NCI-H1930 (cell line): ENCODE data around the gene SLC12A1.

Experiments
- DNase-seq, 2 experiments: peaks; one replicate each; lab custom pipeline; 2025; lab: John Stamatoyannopoulos, UW

The SLC12A1 gene

DNA sequence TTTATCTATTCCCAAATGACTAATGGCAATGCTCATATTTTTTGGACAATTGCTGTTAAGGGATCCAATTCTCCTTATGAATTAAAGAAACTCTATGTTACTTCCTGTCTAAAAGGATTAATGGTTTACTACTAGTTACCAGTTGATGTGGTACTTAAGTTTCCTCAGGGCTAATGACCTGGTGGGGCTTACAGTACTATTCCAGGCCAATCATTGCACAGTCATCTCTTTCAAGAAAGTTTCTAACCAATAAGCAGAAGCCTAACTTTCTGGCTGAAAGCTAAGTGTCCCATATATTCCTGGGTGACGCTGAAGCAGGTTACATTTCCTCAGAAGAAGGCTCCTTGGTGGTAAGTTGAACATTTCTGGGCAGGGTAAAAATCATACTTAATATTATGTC is at the start of gene SLC12A1:
Gene SLC12A1 (plus strand): TSS at position 322 of the 400 bp plus-strand sequence. CDS start 1,418 bp downstream, outside the sequence.
- no peak for DNase-seq

DNA sequence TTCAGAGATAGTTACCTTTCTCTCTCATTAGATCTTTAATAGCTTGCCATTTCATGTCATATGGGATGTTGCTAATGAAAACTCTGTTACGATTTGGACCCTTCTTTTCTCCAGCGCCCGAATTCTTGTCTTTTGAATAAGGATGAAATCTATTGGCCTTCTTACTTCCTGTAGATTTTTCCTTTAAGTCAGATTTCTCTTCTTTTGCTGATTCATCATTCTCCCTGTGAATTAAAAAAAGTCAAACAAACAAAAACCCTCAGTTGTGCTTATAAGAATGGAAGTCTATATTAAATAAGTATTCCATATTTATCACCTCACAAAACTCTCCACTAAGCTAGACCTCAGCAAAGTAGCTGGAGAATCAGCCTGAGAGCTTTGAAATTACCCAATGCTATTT is 37.5 kb upstream of the SLC12A1 start:
- DNase-seq, result no peak

DNA sequence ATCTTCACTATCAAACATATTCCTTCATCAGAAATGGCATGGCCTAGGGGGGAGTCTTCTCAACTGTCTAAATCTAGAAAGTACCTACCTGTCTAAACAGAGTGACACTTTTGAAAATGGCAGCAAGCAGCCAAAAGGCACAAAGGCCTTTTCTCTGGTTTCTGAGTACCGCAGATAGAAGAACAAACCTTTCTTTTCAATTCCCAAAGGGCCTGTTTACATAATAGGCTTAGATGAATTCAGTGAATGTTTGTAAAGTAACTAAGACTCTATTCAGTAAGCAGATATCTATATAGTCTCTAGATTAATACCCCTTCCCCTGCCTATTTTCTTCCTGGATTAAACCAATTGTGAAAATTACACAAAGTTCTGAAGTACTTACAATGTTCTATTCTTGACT is 35.1 kb upstream of the SLC12A1 start:
- DNase-seq, result peak; percentile 11 to 22

DNA sequence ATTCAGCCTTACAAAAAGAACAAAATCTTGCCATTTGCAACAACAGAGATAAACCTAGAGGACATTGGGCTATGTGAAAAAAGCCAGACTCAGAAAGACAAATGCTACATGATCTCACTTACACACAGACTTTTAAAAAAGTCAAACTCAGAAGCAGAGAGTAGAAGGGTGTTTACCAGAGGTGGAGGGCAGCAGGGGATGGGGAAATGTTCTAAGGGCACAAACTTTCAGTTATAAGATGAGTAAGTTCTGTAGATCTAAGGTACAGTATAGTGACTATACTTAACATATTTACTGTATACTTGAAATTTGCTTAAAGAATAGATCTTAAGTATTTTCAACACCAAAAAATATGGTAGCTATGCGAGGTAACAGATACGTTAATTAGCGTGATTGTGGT is 31.0 kb upstream of the SLC12A1 start:
- DNase-seq, result no peak

DNA sequence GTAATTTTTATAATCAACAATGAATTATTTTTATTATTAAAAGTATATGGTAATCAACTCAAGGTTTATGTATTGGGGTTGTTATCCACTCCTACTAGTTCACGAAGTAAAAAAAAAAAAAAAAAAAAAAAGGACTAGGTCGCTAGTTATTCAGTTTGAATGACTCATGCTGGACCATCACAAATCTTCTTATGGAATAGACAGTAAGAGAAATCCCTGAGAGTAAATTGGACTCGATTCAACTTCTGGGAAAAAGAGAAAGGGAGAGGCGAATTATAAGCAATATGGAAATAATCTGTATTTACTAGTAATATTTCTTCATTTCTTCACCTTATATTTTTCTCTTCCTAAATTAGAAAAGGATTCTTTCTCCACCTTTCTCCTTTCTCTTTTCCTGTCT is 30.0 kb upstream of the SLC12A1 start:
- no peak for DNase-seq

DNA sequence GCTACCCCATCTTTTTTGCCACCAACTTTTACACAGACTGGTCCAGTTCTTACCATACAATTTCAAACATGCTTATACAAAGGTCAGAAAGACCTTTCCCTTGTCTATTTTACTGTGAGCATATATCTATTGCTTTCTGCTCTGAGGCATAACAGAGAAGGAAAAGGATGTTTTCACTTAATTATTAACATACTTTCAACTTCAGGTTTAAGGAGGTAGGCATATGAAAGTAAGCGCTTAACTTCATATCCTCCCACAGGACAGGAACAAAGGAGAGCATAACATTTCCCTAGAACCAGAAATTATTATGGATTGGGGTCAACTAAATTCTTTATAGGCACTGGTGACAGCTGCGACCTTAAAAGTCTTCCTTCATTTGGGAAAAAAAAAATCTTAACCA is 29.1 kb upstream of the SLC12A1 start:
- DNase-seq, result no peak

DNA sequence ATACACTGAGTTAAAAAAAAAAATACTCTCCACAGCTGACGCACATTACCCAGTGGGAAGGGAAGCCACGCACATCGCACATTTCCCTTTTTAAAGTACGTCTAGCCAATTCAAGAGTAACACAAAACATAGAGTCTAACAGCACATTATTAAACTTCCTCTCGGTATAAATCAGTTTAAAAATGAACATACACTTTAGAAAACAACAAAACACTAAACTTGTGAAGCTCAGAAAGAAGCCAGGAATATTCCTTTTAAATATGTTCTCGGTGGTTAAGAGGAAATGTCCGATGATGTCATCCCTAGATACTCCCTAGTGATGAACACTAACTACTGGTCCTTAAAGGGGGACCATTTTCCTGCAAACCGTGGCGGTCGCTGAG is 28.7 kb upstream of the SLC12A1 start:
- peak; percentile 3 to 6 for DNase-seq

DNA sequence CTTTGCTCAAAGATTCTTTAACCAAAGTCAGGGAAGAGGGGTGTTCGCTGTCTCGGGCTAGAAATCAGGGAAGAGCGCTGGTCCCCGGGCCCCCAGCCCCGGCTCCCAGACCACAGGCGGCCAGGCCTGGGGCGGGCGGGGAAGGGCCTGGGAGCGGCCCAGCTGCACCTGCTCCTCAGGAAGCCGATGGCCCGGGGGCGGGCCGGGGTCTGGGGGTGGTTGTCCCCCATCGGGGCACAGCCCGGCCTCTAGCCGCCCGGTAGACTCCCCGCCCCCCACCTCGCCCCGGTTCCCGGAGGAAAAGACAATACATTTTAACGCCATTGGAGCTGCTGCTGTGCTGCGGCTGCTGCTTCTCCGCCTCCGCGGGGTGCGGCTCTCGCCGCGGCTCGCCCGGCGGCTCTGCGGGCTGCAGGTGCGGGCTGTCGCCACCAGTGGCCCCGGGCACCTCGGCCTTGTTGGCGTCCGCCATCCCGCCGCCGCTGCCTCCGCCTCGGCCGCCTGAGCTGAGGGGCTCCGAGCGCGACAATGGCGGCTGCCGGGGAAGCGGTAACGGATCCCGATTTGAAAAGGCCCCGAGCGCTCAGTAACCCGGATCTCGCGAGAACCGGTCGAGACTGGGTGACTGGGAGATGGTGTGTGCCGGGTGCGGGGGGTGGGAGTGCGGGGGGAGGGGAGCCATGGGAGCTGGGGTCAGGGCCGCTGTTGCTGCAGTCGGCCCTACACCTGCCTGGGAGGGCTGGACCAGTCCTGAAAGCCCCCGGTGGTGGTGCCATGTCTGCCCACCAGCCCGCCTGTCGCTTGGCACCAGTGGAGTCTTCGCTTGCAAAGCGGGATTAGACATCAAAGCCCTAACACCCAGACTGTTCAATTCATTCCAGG is 28.1 kb upstream of the SLC12A1 start, which contains the start of gene MYEF2:
Gene MYEF2 (minus strand): TSS at position 530 of the 882 bp plus-strand sequence. CDS start 58 bp downstream, at position 472.
- peak; percentile 57 to 72 for DNase-seq

DNA sequence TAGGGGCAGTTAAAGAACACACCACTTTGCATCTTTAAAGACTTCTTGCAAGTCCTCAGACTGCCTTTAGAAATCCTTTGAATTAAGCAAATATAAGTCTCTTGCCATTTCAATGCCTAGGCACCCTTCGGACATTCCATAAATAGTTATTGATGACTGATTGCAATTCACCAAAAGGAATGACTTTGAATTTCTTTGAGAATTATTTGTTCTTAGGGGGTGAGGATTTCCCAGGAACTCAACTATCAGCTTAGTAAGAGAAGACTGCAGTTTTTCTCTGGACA is 27.5 kb upstream of the SLC12A1 start:
- DNase-seq, result no peak

DNA sequence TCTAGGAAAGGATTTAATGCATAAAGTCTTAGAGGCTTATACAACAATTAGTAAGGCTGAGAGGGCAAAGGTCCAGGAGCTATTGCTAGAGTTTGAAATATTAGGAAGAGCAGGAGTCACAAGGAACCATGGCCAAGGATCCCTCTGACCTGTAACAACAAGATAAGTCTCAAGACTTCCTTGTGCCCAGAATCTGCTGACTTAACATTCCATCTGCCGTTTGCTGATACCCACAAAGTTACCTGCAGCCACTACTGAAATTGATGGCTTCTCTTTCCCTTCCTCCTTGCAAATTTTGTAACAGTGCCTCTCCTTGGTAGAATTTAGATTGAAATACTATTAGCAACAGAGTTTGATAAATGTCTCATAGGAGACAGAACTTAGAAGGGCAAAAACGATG is 23.4 kb upstream of the SLC12A1 start:
- DNase-seq, result no peak

DNA sequence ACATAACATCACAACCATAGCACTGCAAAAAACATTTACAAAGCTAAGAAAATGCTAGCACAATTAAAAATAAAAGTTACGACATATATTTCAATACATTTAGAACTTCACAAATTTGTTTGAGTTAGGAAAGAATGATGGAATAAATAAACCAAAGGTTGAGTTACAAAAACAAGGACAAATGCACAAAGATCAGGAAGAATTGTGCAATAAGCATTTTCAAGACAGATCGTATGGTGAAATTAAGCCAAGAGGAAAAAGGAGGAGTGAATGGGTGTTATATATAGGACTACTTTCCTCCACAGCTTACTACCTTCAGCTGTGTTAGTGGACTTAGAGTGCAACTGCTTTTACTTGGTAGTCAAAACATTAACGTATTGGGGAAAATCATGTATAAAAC is 20.6 kb upstream of the SLC12A1 start:
- DNase-seq, result no peak

DNA sequence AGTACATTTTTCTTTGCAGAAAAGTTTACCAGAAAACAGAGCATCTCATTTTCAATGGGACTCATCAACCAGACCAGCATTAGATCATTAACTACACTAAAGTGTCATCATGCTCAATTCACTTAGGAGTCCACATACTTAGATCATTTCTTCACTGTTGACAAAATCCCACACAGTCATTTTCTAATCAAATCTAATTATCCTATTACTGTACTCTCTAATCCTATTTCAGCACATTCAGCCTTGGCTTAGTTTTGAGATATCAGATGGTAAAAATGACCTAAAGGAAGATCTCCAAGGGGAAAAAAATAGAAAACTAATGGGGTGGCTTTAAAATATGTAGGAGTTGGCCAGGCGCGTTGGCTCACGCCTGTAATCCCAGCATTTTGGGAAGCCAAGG is 19.8 kb upstream of the SLC12A1 start:
- DNase-seq, result no peak

DNA sequence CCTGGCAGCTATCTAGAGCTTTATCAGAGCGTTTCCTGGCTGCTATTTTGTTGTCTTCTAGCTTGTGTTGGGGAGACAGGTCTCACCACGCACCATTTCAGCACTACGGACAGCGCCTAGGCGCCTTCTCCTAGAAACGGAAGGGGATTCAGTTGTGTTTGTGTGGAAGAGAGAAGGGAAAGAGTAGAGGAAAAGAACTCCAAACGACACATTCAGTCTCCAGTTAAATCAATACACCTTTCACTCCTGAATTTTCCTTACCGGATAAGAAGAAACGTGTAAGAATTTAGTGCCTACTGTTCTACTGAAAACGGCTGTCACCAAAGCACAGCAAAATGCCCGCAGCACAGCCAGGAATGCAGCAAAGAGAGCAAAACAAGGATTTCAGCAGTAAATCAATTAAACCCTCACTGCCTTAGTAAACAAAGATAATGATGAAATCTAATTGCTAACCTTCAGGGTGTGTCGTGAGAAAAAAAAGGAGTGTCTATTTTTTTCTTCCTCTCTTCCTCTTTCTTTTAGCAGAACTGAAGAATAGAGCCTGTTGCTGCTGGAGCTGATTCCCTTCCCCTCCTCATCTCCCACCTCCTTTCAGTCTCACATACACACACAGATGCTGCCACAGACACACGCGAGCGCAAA is 15.0 kb upstream of the SLC12A1 start:
- no peak for DNase-seq

DNA sequence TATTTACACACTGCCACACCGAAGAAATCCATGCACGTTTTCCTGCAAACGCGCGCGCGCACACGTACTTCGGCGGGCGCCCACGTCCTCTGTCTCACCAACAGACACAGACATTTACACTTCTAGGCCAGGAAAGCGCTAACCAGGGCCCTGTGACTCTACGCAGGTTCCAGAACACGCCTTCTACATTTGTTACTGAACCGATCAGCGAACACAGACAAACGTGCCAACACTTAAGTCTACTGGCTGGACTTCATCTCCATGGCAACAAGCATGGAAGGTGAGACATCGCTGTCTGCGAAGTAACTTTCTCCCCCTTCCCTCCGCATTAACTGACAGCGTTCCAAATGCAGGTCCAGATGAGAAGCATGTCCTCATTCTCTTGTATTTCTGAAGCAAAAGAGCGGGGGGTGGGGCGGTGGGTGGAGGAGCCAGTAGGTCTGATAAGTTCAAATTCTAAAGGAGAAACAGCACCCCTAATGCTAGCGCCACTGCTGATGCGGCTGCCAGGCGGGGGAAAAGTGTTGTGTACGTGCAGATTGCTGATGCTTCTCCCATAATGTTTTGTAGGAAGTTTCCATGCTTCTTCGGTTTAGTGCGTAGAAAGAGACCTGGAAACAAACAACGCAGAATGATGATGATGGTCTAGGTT is 14.4 kb upstream of the SLC12A1 start, which contains the start of gene CTXN2:
Gene CTXN2 (plus strand): TSS at position 92 of the 652 bp plus-strand sequence. CDS start 9,636 bp downstream, outside the sequence.
- DNase-seq, result no peak

DNA sequence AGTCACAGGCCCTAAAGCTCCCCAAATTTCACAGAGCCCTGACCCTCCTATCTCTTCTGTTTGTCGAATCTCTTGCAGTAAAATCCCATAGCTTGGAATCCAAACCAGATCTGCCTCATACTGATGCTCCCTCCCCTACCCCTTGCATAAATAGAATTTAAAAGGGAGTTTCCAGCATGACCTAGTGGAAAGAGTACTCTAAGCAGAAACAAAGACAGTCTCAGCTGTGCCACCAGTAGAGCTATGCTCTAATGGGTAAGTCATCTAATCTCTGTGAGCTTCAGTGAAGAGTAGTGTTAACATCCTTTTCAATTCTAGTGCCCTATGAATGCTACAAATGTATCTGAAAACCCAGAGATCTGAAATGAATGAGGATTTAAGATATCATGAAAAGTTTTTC is 4.0 kb upstream of the SLC12A1 start:
- no peak for DNase-seq

DNA sequence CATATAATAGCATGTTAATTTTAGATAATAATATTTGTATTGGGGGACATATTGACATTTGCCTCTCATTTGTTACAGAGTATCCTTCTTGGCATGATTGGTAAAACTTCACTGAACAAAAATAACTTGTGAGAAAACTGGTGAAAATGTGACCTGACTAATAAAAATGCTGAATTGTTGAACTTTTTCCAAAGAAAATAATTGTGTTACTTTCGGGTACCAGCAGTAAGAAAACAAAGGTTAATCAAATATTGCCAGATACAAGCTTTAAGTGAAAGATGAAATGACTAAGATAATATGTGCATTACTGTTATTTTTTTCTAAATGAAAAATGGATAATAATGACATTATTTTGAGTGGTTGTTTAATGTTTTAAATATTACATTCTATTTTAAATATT is 15.2 kb downstream of the SLC12A1 start:
- no peak for DNase-seq

DNA sequence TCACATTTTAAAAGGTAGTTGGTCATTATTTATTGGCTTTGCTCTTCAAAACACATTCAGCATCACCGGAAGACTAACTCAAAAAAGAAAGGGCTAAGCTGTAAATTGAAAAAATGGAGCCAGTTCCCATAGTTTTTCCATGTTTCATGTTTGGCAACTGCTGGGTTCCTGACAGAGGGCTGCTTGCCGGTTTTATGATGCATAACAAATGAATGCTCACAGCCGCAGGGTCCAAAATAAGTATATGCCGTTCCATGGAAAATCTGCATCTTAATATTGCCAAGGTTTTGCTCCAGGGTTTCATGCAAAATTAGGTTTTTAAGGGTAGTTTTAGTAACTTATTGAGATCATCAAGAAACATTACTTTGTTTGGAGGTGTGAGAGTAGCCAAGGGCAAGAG is 15.8 kb downstream of the SLC12A1 start:
- no peak for DNase-seq

DNA sequence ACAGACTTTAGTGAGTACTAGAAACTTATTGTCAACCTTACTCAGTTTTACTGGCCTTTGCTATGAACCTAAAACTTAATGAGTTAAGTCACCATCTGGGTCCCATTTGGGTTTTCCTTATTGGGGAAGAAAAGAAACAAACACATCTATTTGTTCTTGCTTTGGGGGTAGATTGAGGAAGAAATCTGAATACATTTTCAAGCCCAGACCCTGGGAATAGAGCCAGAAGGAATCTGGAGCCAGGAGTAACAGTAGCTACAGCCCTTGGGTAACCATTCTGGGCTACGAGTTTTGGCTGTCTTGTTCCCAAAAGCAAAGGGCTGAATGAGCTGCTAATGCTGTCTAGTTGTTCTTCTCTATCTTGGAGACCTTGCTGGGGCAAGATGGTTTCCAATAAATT is 16.5 kb downstream of the SLC12A1 start:
- DNase-seq, result no peak

DNA sequence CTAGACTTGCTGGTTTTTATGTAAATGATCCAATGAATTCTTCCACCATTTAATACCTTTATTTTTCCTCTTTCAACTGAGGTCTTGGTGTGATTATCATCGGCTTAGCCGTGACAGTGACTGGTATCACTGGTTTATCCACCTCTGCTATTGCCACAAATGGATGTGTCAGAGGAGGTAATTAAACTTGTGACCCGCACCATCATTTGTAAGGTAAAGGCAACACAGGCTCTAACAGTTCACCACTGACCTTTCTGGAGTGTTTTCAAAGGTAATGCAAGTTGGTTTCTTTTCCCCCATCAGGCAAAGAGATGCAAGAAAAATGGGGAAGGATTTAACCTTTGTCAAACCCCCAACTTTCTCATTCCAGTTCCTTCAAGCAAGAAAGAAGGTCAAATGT is 19.7 kb downstream of the SLC12A1 start:
- no peak for DNase-seq

DNA sequence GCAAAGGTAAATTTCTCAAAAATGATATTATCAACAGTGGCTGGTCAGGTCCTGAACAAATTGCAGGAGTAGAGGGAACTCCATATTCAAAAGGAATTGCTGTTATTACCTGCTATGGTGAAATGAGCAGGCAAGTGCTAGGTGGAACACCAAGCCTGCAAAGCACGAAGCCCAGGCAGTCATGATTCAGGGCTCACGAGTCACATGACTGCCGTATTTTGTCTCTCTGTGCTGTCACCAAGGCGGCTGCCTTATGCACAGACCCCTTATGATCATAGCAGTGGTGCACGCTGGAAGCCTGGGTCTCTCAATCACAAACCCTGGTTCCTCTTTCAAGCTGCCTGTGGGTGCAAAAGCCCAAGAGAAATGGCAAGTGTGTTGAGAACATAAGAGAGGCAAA is 24.4 kb downstream of the SLC12A1 start:
- DNase-seq, result no peak

DNA sequence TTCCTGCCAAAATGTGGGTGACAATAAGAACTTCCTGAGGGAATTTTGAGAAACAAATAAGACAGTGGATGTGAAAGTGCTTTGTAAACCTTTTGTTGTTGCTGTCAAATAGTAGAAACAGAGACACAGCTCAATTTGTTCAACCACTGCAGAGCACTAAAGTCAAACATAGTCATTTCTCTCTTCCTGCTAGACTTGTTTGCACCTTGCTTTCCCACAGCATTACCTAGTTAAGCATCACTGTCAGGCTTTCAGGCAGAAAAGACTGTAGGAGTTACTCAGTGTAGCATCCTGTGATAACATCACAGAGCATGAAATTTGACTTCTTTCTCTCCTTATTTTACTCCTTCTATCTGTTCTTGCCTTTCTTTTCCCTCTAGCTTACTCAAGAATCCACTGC is 27.1 kb downstream of the SLC12A1 start:
- DNase-seq, result no peak

DNA sequence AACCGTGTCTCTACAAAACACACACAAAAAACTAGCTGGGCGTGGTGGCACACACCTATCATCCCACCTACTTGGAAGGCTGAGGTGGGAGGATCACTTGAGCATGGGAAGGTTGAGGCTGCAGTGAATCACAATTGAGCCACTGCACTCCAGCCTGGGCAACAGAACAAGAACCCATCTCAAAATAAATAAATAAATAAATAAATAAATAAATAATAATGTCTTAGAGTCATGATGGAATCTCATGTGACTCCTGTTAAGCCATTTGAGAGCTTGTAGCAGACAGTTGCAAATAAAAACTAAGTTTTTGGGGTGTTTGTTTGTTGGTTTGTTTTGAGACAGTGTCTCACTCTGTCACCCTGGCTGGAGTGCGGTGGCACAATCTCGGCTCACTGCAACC is 33.2 kb downstream of the SLC12A1 start:
- DNase-seq, result no peak

DNA sequence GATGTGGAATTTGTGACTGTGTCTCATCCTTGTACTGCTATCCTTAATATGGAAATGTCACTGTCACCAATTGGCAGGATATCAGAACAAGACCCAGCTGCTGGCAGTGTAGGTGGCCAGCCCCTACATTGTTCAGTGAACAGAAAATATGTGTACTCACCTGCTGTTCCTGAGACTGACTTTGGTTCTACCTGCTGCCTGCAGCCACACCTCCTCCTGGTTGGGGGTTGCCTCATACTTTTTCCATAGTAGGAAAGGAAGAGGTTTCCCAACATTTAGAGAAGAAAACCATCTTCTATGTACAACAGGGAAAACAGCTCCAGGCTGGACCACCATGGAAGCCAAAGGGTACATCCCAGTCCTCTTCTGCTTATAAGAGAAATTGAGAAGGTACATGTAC is 35.9 kb downstream of the SLC12A1 start:
- no peak for DNase-seq
